Caco-2 (cell line): Measurements from ENCODE around the gene CILP. TPM values are rescaled to one million over a fixed set of nuclear protein-coding genes. Genes with fewer than 3 reads are reported as not detected.
"Not testable (repeated sequence)": the region's sequence is repeated elsewhere in the genome, so short reads cannot be mapped to it uniquely, and the experiment has no call there.

Source experiments
- BruUV-seq: library from RNA; stranded (reverse); fragments of 400-500 nt; replicated peaks from 2 replicates; lab custom pipeline; 2021; lab: Mats Ljungman, UMichigan
- CTCF ChIA-PET: fragments of 300-600 bp; sonication (Branson Sonifier 250); formaldehyde crosslinking; loops from one replicate; lab custom pipeline; 2022; ENCODE audit warnings: antibody characterized with exemption; lab: Charles Lee
- POLR2A ChIA-PET: fragments of 300-600 bp; sonication (Branson Sonifier 250); formaldehyde crosslinking; loops from one replicate; lab custom pipeline; 2022; ENCODE audit warnings: antibody characterized with exemption; lab: Charles Lee
- DNase-seq, 2 experiments: peaks; one replicate each; pipeline versions ENCODE4 v3.0.0 to v3.0.0-alpha.2; 2020 to 2022
- H3K27me3 ChIP-seq: replicated peaks from 2 replicates; pipeline ENCODE4 v1.6.0; 2011; ENCODE audit warnings: low read length; ENCODE audit not compliant: control insufficient read depth, insufficient read depth
- H3K36me3 ChIP-seq: 2 replicates; pipeline ENCODE4 v1.5.1; 2011; ENCODE audit warnings: low read length; ENCODE audit not compliant: control insufficient read depth, insufficient read depth
- H3K4me1 ChIP-seq: fragments of 250-450 bp; sonication (Bioruptor Pico); 2 replicates; pipeline ENCODE4 v1.5.1; 2020; ENCODE audit warnings: mild to moderate bottlenecking
- H3K4me3 ChIP-seq: 2 replicates; pipeline ENCODE4 v1.5.1; 2011; ENCODE audit warnings: low read depth, mild to moderate bottlenecking, control low read depth, low read length
- H3K9me3 ChIP-seq: fragments of 250-450 bp; sonication (Bioruptor Pico); 2 replicates; pipeline ENCODE4 v1.5.1; 2020; ENCODE audit warnings: mild to moderate bottlenecking, moderate library complexity
- H3K27ac Mint-ChIP-seq: one replicate; pipeline ENCODE4 v1.8.0; 2022; ENCODE audit warnings: mixed read lengths; ENCODE audit not compliant: unreplicated experiment
- H3K27me3 Mint-ChIP-seq: one replicate; pipeline ENCODE4 v1.8.0; 2022; ENCODE audit warnings: mixed read lengths; ENCODE audit not compliant: insufficient read depth, unreplicated experiment
- H3K36me3 Mint-ChIP-seq: one replicate; pipeline ENCODE4 v1.8.0; 2022; ENCODE audit warnings: mild to moderate bottlenecking, mixed read lengths; ENCODE audit not compliant: insufficient read depth, unreplicated experiment
- H3K4me1 Mint-ChIP-seq: one replicate; pipeline ENCODE4 v1.8.0; 2022; ENCODE audit warnings: low read depth, mixed read lengths; ENCODE audit not compliant: unreplicated experiment
- H3K4me3 Mint-ChIP-seq: one replicate; pipeline ENCODE4 v1.8.0; 2022; ENCODE audit warnings: mild to moderate bottlenecking, moderate library complexity, mixed read lengths; ENCODE audit not compliant: unreplicated experiment
- H3K9me3 Mint-ChIP-seq: one replicate; pipeline ENCODE4 v1.8.0; 2022; ENCODE audit warnings: mixed read lengths; ENCODE audit not compliant: unreplicated experiment
- CTCF ChIP-seq, 2 experiments: fragments of 200-600 bp in 1 of 2; IDR thresholded peaks; 1 replicate in 1 of 2; 2 replicates in 1 of 2; pipeline versions ENCODE4 v1.5.1 to v1.8.0; 2011 to 2022; ENCODE audit warnings: antibody characterized with exemption in 1 of 2, control low read depth in 1 of 2, inconsistent platforms in 1 of 2, low read depth in 1 of 2, low read length in 1 of 2, mild to moderate bottlenecking in 1 of 2, moderate library complexity in 1 of 2; ENCODE audit not compliant: insufficient read depth in 1 of 2, severe bottlenecking in 1 of 2, unreplicated experiment in 1 of 2
- intact Hi-C: fragments of 100-400 bp; cut with micrococcal nuclease; formaldehyde crosslinking; loops from one replicate; pipeline ENCODE4 v1.10.0; 2022; ENCODE audit not compliant: unreplicated experiment
- total RNA-seq: library from RNA; stranded (reverse); gene quantifications from 2 replicates; pipeline ENCODE4 v1.2.3, GENCODE V29; 2022

Gene CILP
- total RNA-seq, 1 experiment from 2014 or later = not detected

DNA sequence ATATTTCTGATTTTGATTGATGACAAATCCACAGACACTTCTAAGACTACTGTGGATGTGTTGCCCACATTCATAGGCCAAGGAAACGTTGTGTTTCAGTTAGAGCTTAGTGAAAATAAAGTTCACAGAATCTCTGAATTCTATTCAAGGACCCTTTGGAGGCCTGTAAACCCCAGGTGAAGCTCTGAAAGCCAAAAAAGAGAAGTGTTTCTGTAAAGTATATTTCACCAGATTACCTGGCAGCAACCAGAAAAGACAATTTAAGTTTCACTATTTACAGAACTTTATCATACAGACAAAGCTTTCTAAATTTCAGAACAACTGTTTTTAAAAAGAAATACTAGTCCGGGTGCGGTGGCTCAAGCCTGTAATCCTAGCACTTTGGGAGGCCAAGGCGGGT, 28.7 kb downstream of the CILP start:
- intact Hi-C loops = loop anchor here (5.0 kb wide), 1 partner anchor 50 kb away; the partner anchor contains the start of gene PDCD7
- Mint-ChIP-seq H3K4me3 (no peak overlapping the region), H3K9me3 (no peaks in the 10 kb centered on the region), H3K27me3 (no peaks in the 10 kb centered on the region), H3K36me3 (peaks cover 12% of the 10 kb centered on the region), H3K4me1 (no peaks in the 10 kb centered on the region), H3K27ac (no peak overlapping the region)
- CTCF ChIA-PET = no interaction called here
- TF ChIP-seq CTCF (IDR thresholded peaks at IDR 0.05; ENCODE audit: insufficient read depth in 1 of 2, low read depth in 1 of 2, low read length in 1 of 2, severe bottlenecking in 1 of 2, unreplicated experiment in 1 of 2) = no peak
- DNase-seq = no peak
- Histone ChIP-seq H3K36me3 (no peaks in the 10 kb centered on the region), H3K9me3 (no peaks in the 10 kb centered on the region), H3K4me3 (no peak overlapping the region), H3K27me3 (no peaks in the 10 kb centered on the region), H3K4me1 (0 out of 2 replicates have a peak, but pooled peaks cover 4% of the 10 kb centered on the region)
- BruUV-seq = no TSS peak
- POLR2A ChIA-PET = interaction anchor here (1.1 kb wide), 1 partner anchor 122 kb away, joined by 3 read pairs; no protein-coding TSS in a partner anchor

GRCh38 chr15:65181582-65182353, 29.5 kb downstream of the CILP start:
- DNase-seq, H3K27me3 Mint-ChIP-seq, H3K4me1 Mint-ChIP-seq, H3K4me1 ChIP-seq, H3K36me3 ChIP-seq, H3K4me3 ChIP-seq, H3K27ac Mint-ChIP-seq, H3K9me3 Mint-ChIP-seq, CTCF ChIA-PET, H3K27me3 ChIP-seq, H3K4me3 Mint-ChIP-seq, BruUV-seq, H3K9me3 ChIP-seq: not testable (repeated sequence)
- intact Hi-C loops = loop anchor here (5.0 kb wide), 1 partner anchor 49 kb away; the partner anchor contains the start of gene PDCD7
- POLR2A ChIA-PET = interaction anchor here (0.6 to 1.1 kb wide), 2 partner anchors 48 to 123 kb away, joined by 3 read pairs; no protein-coding TSS in a partner anchor
- H3K36me3 Mint-ChIP-seq = peaks cover 18% of the 10 kb centered on the region

GRCh38 chr15:65180167-65180566, 31.1 kb downstream of the CILP start:
- H3K36me3 Mint-ChIP-seq = peaks cover 27% of the 10 kb centered on the region
- intact Hi-C loops = loop anchor here (5.0 kb wide), 1 partner anchor 48 kb away; the partner anchor contains the start of gene PDCD7
- H3K4me3 Mint-ChIP-seq = no peak overlapping the region
- DNase-seq = no peak
- ChIA-PET POLR2A (no interaction called here), CTCF (no interaction called here)
- no peak for TF ChIP-seq CTCF (IDR thresholded peaks at IDR 0.05; ENCODE audit: insufficient read depth in 1 of 2, low read depth in 1 of 2, low read length in 1 of 2, severe bottlenecking in 1 of 2, unreplicated experiment in 1 of 2)
- no peak overlapping the region for H3K27ac Mint-ChIP-seq
- no peak overlapping the region for H3K4me3 ChIP-seq
- no peaks in the 10 kb centered on the region for H3K27me3 Mint-ChIP-seq
- H3K9me3 ChIP-seq = no peaks in the 10 kb centered on the region
- no peaks in the 10 kb centered on the region for H3K4me1 Mint-ChIP-seq
- H3K4me1 ChIP-seq = 0 out of 2 replicates have a peak, but pooled peaks cover 4% of the 10 kb centered on the region
- BruUV-seq = no TSS peak
- H3K27me3 ChIP-seq = no peaks in the 10 kb centered on the region
- H3K9me3 Mint-ChIP-seq = no peaks in the 10 kb centered on the region
- no peaks in the 10 kb centered on the region for H3K36me3 ChIP-seq
